A549 (cell line): ENCODE measurements around the gene EFHC1. TPM values are rescaled to one million over a fixed set of nuclear protein-coding genes. Genes with fewer than 3 reads are reported as not detected.

Experiments
- ATAC-seq, 2 experiments: fragments of 200-7000 bp in 1 of 2; fragments of >200 bp in 1 of 2; cut with Nextera tagmentation in 1 of 2; cut with Tn5 transposase in 1 of 2; 3 replicates each; pipeline versions ENCODE4 v1.8.0 to v1.9.1; 2018 to 2020; ENCODE audit warnings: mild to moderate bottlenecking in 1 of 2, moderate library complexity in 1 of 2
- CTCF ChIA-PET: fragments of 300-600 bp; sonication (Branson Sonifier 250); formaldehyde crosslinking; extraction: SDS; loops from one replicate; lab custom pipeline; 2021; ENCODE audit warnings: antibody characterized with exemption, inconsistent platforms; lab: Yijun Ruan, JAX
- POLR2A ChIA-PET: fragments of 350-600 bp; formaldehyde crosslinking; extraction: SDS; loops from one replicate; lab custom pipeline; 2021; ENCODE audit warnings: antibody characterized with exemption, inconsistent platforms; lab: Yijun Ruan, JAX
- DNase-seq, 2 experiments: peaks; one replicate each; pipeline versions ENCODE4 v3.0.0 to v3.0.0-alpha.2; 2011 to 2016; ENCODE audit warnings: low read depth in 1 of 2, low spot score in 1 of 2
- FAIRE-seq: peaks from 2 replicates; lab custom pipeline; 2011; peaks lifted over from hg19 to GRCh38; lab: Jason Lieb, UNC
- H3K27ac ChIP-seq, 2 experiments: fragments of >200 bp; sonication (Bioruptor Twin); formaldehyde crosslinking; 3 replicates each; pipeline ENCODE4 v1.5.1; 2016 to 2017
- H3K4me1 ChIP-seq: fragments of >200 bp; sonication (Bioruptor Twin); formaldehyde crosslinking; 3 replicates; pipeline ENCODE4 v1.6.1; 2016
- H3K4me2 ChIP-seq: fragments of >200 bp; sonication (Bioruptor Twin); formaldehyde crosslinking; 3 replicates; pipeline ENCODE4 v1.6.1; 2016
- H3K4me3 ChIP-seq: fragments of >200 bp; sonication (Bioruptor Twin); formaldehyde crosslinking; 3 replicates; pipeline ENCODE4 v1.5.1; 2016
- H3K9me3 ChIP-seq: fragments of >200 bp; sonication (Bioruptor Twin); formaldehyde crosslinking; 3 replicates; pipeline ENCODE4 v1.6.1; 2016
- CBX2 ChIP-seq: fragments of 200-600 bp; sonication (generic); IDR thresholded peaks from 2 replicates; pipeline ENCODE4 v1.6.1; 2016; ENCODE audit warnings: low read depth, mild to moderate bottlenecking, borderline replicate concordance
- CBX8 ChIP-seq: fragments of 200-600 bp; sonication (generic); IDR thresholded peaks from 2 replicates; pipeline ENCODE4 v1.6.1; 2016
- EHMT2 ChIP-seq: fragments of 200-600 bp; sonication (generic); IDR thresholded peaks from 2 replicates; pipeline ENCODE4 v1.6.1; 2016; ENCODE audit warnings: antibody characterized with exemption, low read depth, mild to moderate bottlenecking, moderate library complexity
- EP300 ChIP-seq, 2 experiments: fragments of >200 bp; sonication (Bioruptor Twin); formaldehyde crosslinking; IDR thresholded peaks; 2 replicates in 1 of 2; 3 replicates in 1 of 2; pipeline ENCODE4 v1.6.1; 2016 to 2017
- FOSL2 ChIP-seq, 2 experiments: fragments of 450-650 bp in 1 of 2; fragments of >200 bp in 1 of 2; sonication (Bioruptor Twin) in 1 of 2; formaldehyde crosslinking; IDR thresholded peaks; 2 replicates each; pipeline versions ENCODE4 v1.5.0 to v1.6.1; 2016 to 2020; ENCODE audit warnings: mild to moderate bottlenecking in 1 of 2, moderate library complexity in 1 of 2
- FOXS1 ChIP-seq: fragments of 250-450 bp; sonication (Bioruptor Pico); IDR thresholded peaks from 2 replicates; pipeline ENCODE4 v1.5.0; 2020; ENCODE audit warnings: mild to moderate bottlenecking, moderate library complexity
- GATA3 ChIP-seq: IDR thresholded peaks from 2 replicates; pipeline ENCODE4 v1.6.1; 2012; ENCODE audit warnings: borderline replicate concordance
- HOXB13 ChIP-seq: fragments of 250-450 bp; sonication (Bioruptor Pico); IDR thresholded peaks from 2 replicates; pipeline ENCODE4 v1.5.0; 2020; ENCODE audit warnings: low read depth, mild to moderate bottlenecking, moderate library complexity
- KDM1A ChIP-seq: fragments of 200-600 bp; sonication (generic); IDR thresholded peaks from 2 replicates; pipeline ENCODE4 v1.6.1; 2016; ENCODE audit warnings: low read depth, mild to moderate bottlenecking
- MAFK ChIP-seq: fragments of 450-650 bp; IDR thresholded peaks from 2 replicates; pipeline ENCODE4 v1.6.1; 2014; ENCODE audit not compliant: partially characterized antibody
- NR3C1 ChIP-seq: fragments of >200 bp; sonication (Bioruptor Twin); formaldehyde crosslinking; IDR thresholded peaks from 3 replicates; pipeline ENCODE4 v1.6.1; 2017
- PHF8 ChIP-seq: fragments of 200-600 bp; sonication (generic); IDR thresholded peaks from 2 replicates; pipeline ENCODE4 v1.6.1; 2016; ENCODE audit warnings: low read depth, mild to moderate bottlenecking, antibody characterized with exemption, moderate library complexity, borderline replicate concordance
- RAD21 ChIP-seq, 2 experiments: fragments of >200 bp in 1 of 2; sonication (Bioruptor Twin) in 1 of 2; formaldehyde crosslinking in 1 of 2; IDR thresholded peaks in 1 of 2; conservative IDR thresholded peaks in 1 of 2; 2 replicates in 1 of 2; 3 replicates in 1 of 2; pipeline ENCODE4 v1.6.1; 2012 to 2018; ENCODE audit warnings: inconsistent platforms in 1 of 2
- RARB ChIP-seq: fragments of 250-450 bp; sonication (Bioruptor Pico); IDR thresholded peaks from 2 replicates; pipeline ENCODE4 v1.8.0; 2021; ENCODE audit warnings: mild to moderate bottlenecking, moderate library complexity
- RFX5 ChIP-seq: fragments of 450-650 bp; IDR thresholded peaks from 2 replicates; pipeline ENCODE4 v1.7.1; 2014; ENCODE audit warnings: antibody characterized with exemption, mild to moderate bottlenecking, moderate library complexity
- RNF2 ChIP-seq: fragments of 200-600 bp; sonication (generic); IDR thresholded peaks from 2 replicates; pipeline ENCODE4 v1.6.1; 2016; ENCODE audit warnings: low read depth, mild to moderate bottlenecking, antibody characterized with exemption, moderate library complexity, borderline replicate concordance
- ZSCAN20 ChIP-seq: fragments of 250-450 bp; sonication (Bioruptor Pico); IDR thresholded peaks from 2 replicates; pipeline ENCODE4 v1.8.0; 2022; ENCODE audit warnings: mild to moderate bottlenecking, moderate library complexity
- WGBS: methylation state at CpG from one replicate; pipeline ENCODE4 v1.1.6; 2017; ENCODE audit errors: missing lambda C conversion rate; 5-methylcytosine and 5-hydroxymethylcytosine counted together
- polyA plus RNA-seq, 4 experiments: library from polyadenylated mRNA; depleted of rRNA in 3 of 4; stranded (reverse); fragments of >200 nt; fragmentation: RNase III in 1 of 4; extraction: RNeasy Plus Mini Kit Qiagen cat#74134 plus additional on column Dnase treatment in 1 of 4; gene quantifications; 2 replicates in 3 of 4; 3 replicates in 1 of 4; pipeline ENCODE4 v1.2.3, GENCODE V29; 2011 to 2017
- TF ChIP-seq, protein P1 (sequence below): fragments of 150-350 bp; IDR thresholded peaks from 2 replicates; pipeline ENCODE4 v1.6.1; 2014; ENCODE audit warnings: low read depth, mild to moderate bottlenecking, low read length
- TF ChIP-seq, protein P2 (sequence below): IDR thresholded peaks from 2 replicates; pipeline ENCODE4 v1.6.1; 2012; ENCODE audit warnings: low read depth, borderline replicate concordance
- TF ChIP-seq, protein P3 (sequence below): fragments of >200 bp; sonication (Bioruptor Twin); formaldehyde crosslinking; IDR thresholded peaks from 3 replicates; pipeline ENCODE4 v1.6.1; 2016

EFHC1 gene
- polyA plus RNA-seq, 2 of the 4 experiments (the other 2 are of a cell fraction): 14.0 to 46.7 TPM

DNA sequence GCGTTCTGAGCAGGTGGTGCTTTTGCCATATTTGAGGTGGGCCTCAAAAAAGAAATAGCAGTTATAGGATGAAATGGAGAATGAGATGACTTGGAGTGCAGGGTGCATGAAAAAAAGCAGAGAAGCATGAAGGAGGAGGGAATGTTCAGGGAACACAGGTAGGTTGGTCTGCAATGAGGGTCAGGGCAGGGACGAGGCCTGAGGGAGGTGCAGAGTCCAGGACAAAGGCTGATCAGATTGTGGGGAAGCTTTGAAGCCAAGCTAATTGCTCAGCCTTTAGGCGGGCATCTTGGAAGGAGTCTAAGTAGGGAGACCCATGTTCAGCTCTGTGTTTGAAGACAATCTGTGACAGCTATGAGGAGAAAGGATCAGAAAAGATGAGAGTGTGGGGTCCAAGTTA lies 144.7 kb downstream of the EFHC1 start:
- FAIRE-seq (no peak), DNase-seq (no peak), ATAC-seq (no peak)
- Histone ChIP-seq H3K4me2 (no peak overlapping the region), H3K4me1 (peaks cover 62% of the 10 kb centered on the region), H3K9me3 (no peaks in the 10 kb centered on the region), H3K4me3 (no peak overlapping the region), H3K27ac (peak overlapping the region in 1 of 2 experiments; percentile 67; a peak in 3 of 6 replicates)
- ChIA-PET POLR2A (no interaction called here), CTCF (interaction anchor here (1.9 kb wide), 2 partner anchors 11 to 33 kb away, joined by 5 to 12 read pairs; partner anchors contain the start of gene TRAM2)
- WGBS: 92% methylated on average over 3 of the region's 3 CpGs
- no peak for TF ChIP-seq EHMT2
- TF ChIP-seq, protein P1, sequence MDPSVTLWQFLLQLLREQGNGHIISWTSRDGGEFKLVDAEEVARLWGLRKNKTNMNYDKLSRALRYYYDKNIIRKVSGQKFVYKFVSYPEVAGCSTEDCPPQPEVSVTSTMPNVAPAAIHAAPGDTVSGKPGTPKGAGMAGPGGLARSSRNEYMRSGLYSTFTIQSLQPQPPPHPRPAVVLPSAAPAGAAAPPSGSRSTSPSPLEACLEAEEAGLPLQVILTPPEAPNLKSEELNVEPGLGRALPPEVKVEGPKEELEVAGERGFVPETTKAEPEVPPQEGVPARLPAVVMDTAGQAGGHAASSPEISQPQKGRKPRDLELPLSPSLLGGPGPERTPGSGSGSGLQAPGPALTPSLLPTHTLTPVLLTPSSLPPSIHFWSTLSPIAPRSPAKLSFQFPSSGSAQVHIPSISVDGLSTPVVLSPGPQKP: no peak
- TF ChIP-seq CBX8: no peak
- TF ChIP-seq CBX2: no peak
- TF ChIP-seq HOXB13 (CRISPR knock-in tag): no peak
- TF ChIP-seq RFX5: no peak
- no peak for TF ChIP-seq RNF2
- TF ChIP-seq, protein P2, sequence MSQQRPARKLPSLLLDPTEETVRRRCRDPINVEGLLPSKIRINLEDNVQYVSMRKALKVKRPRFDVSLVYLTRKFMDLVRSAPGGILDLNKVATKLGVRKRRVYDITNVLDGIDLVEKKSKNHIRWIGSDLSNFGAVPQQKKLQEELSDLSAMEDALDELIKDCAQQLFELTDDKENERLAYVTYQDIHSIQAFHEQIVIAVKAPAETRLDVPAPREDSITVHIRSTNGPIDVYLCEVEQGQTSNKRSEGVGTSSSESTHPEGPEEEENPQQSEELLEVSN: no peak
- TF ChIP-seq KDM1A: no peak
- TF ChIP-seq, protein P3, sequence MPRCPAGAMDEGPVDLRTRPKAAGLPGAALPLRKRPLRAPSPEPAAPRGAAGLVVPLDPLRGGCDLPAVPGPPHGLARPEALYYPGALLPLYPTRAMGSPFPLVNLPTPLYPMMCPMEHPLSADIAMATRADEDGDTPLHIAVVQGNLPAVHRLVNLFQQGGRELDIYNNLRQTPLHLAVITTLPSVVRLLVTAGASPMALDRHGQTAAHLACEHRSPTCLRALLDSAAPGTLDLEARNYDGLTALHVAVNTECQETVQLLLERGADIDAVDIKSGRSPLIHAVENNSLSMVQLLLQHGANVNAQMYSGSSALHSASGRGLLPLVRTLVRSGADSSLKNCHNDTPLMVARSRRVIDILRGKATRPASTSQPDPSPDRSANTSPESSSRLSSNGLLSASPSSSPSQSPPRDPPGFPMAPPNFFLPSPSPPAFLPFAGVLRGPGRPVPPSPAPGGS: no peak
- TF ChIP-seq RARB (CRISPR knock-in tag): no peak
- TF ChIP-seq RAD21 (conservative IDR thresholded peaks at IDR 0.05 in 1 of 2, IDR thresholded peaks at IDR 0.05 in 1 of 2): no peak
- TF ChIP-seq FOXS1 (CRISPR knock-in tag): no peak
- no peak for TF ChIP-seq FOSL2 (IDR thresholded peaks at IDR 0.05)
- TF ChIP-seq FOSL2 (CRISPR knock-in tag; IDR thresholded peaks at IDR 0.05): no peak
- no peak for TF ChIP-seq PHF8
- no peak for TF ChIP-seq MAFK
- no peak for TF ChIP-seq NR3C1
- TF ChIP-seq, all 56 proteins: peak for 0

DNA sequence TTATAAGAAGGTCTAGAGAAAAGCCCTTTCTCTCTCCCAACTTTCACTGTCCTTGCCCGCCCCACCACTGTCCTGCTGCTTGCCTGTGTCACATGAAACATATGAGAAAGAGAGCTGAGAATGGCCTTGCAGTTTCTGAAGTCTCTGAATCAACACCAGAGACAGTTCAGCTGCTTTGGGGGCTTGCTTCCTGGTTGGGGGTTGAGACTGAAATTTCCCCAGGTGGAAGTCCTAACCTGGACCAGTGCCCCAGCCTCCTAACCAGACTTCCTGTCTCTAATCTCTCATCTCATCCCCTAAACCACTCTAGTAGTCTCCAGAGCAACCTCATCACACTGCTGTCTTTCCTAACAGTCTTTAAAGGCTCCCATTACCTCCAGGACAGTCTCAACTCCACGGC lies 146.1 kb downstream of the EFHC1 start:
- peaks cover 54% of the 10 kb centered on the region for H3K4me1 ChIP-seq
- H3K27ac ChIP-seq: peak overlapping the region; percentile 67 to 69; a peak in 5 of 6 replicates
- 83% methylated on average over 2 of the region's 2 CpGs for WGBS
- ATAC-seq: peak in 1 of 2 experiments; percentile 15; a peak in 1 of 6 replicates
- no peaks in the 10 kb centered on the region for H3K9me3 ChIP-seq
- no peak for FAIRE-seq
- ChIA-PET POLR2A (interaction anchor here (2.0 kb wide), 1 partner anchor 10 kb away, joined by 5 read pairs; the partner anchor contains the start of gene TRAM2), CTCF (interaction anchor here (0.6 to 1.9 kb wide), 6 partner anchors 10 to 149 kb away, joined by 3 to 12 read pairs (median 4); partner anchors contain the start of gene TRAM2)
- no peak for DNase-seq
- peak overlapping the region; percentile 65 for H3K4me2 ChIP-seq
- TF ChIP-seq ZSCAN20 (CRISPR knock-in tag) (no peak), EP300 (IDR thresholded peaks at IDR 0.05) (no peak), GATA3 (no peak), MAFK (no peak)
- TF ChIP-seq, protein P1: no peak
- no peak overlapping the region for H3K4me3 ChIP-seq
